Muscle of leg (tissue), 11 donors: ENCODE results near the gene MRPS34. TPM values are rescaled to one million over a fixed set of nuclear protein-coding genes. Genes with fewer than 3 reads are reported as not detected.

Experiments used
- DNase-seq: peaks from one replicate; pipeline ENCODE4 v3.0.0; 2013
- H3K27ac ChIP-seq: one replicate; pipeline ENCODE4 v1.5.1; 2013; ENCODE audit warnings: mild to moderate bottlenecking, low read length, control low read depth
- H3K27me3 ChIP-seq: one replicate; pipeline ENCODE4 v1.6.1; 2013; ENCODE audit warnings: low read length; ENCODE audit not compliant: control insufficient read depth, insufficient read depth
- H3K36me3 ChIP-seq: one replicate; pipeline ENCODE4 v1.6.1; 2013; ENCODE audit warnings: low read length; ENCODE audit not compliant: control insufficient read depth, insufficient read depth
- H3K4me1 ChIP-seq: one replicate; pipeline ENCODE4 v1.6.1; 2013; ENCODE audit warnings: low read length; ENCODE audit not compliant: control insufficient read depth, insufficient read depth
- H3K4me3 ChIP-seq: one replicate; pipeline ENCODE4 v1.5.1; 2013; ENCODE audit warnings: low read length, control low read depth
- H3K9me3 ChIP-seq: replicated peaks from 2 replicates; pipeline ENCODE4 v1.6.1; 2013; ENCODE audit warnings: low read depth, low read length; ENCODE audit not compliant: control insufficient read depth
- WGBS: methylation state at CpG from one replicate; pipeline ENCODE4 v1.1.5; 2013; ENCODE audit warnings: missing lambda C conversion rate; ENCODE audit not compliant: insufficient coverage; 5-methylcytosine and 5-hydroxymethylcytosine counted together
- polyA plus RNA-seq, 8 donors: library from polyadenylated mRNA; unstranded; fragments of 120-200 nt; gene quantifications; one replicate each; pipeline versions ENCODE4 v1.2.1 to v1.2.3, GENCODE V29; 2013; ENCODE audit warnings: inconsistent platforms in 1 of 8, low replicate concordance in 1 of 8; ENCODE audit not compliant: insufficient read length in 8 of 8, insufficient read depth in 1 of 8
- total RNA-seq: library from RNA; stranded (reverse); fragments of 120-200 nt; gene quantifications from one replicate; pipeline ENCODE4 v1.2.4, GENCODE V29; 2013

MRPS34 gene
- total and polyA plus RNA-seq, 9 donors = 44.7 to 57.8 (median 49.6) TPM

GRCh38 chr16:1777375-1778199 is 4.7 kb upstream of the MRPS34 start:
- H3K27ac ChIP-seq = no peak overlapping the region
- no peak overlapping the region for H3K4me3 ChIP-seq
- no peaks in the 10 kb centered on the region for H3K9me3 ChIP-seq
- no peaks in the 10 kb centered on the region for H3K27me3 ChIP-seq
- DNase-seq = no peak
- WGBS = 79% methylated on average over 35 of the region's 36 CpGs
- H3K4me1 ChIP-seq = peaks cover 25% of the 10 kb centered on the region
- peaks cover 61% of the 10 kb centered on the region for H3K36me3 ChIP-seq

- H3K4me1 ChIP-seq = peaks cover 31% of the 10 kb centered on the region
- peaks cover 61% of the 10 kb centered on the region for H3K36me3 ChIP-seq
- H3K9me3 ChIP-seq = no peaks in the 10 kb centered on the region
- WGBS = 75% methylated on average over 22 of the region's 22 CpGs
- H3K4me3 ChIP-seq = no peak overlapping the region
- no peak overlapping the region for H3K27ac ChIP-seq
- DNase-seq = no peak
- no peaks in the 10 kb centered on the region for H3K27me3 ChIP-seq
These were observed 4.0 kb upstream of the MRPS34 start for GRCh38 chr16:1776991-1777374.

- Histone ChIP-seq H3K9me3 (no peaks in the 10 kb centered on the region), H3K27me3 (no peaks in the 10 kb centered on the region), H3K4me1 (peaks cover 32% of the 10 kb centered on the region), H3K4me3 (no peak overlapping the region), H3K27ac (no peak overlapping the region), H3K36me3 (peaks cover 61% of the 10 kb centered on the region)
- WGBS = 77% methylated on average over 7 of the region's 13 CpGs
- no peak for DNase-seq
These were observed 3.7 kb upstream of the MRPS34 start for GRCh38 chr16:1776672-1776955.

- peaks cover 61% of the 10 kb centered on the region for H3K36me3 ChIP-seq
- H3K27me3 ChIP-seq = no peaks in the 10 kb centered on the region
- H3K4me3 ChIP-seq = no peak overlapping the region
- 81% methylated on average over 24 of the region's 28 CpGs for WGBS
- no peak for DNase-seq
- H3K9me3 ChIP-seq = no peaks in the 10 kb centered on the region
- H3K27ac ChIP-seq = no peak overlapping the region
- H3K4me1 ChIP-seq = peaks cover 26% of the 10 kb centered on the region
These were observed 3.1 kb upstream of the MRPS34 start for GRCh38 chr16:1775846-1776671.

- DNase-seq = no peak
- H3K9me3 ChIP-seq = no peaks in the 10 kb centered on the region
- 89% methylated on average over 30 of the region's 30 CpGs for WGBS
- H3K4me1 ChIP-seq = peaks cover 31% of the 10 kb centered on the region
- no peaks in the 10 kb centered on the region for H3K27me3 ChIP-seq
- no peak overlapping the region for H3K27ac ChIP-seq
- H3K36me3 ChIP-seq = peaks cover 55% of the 10 kb centered on the region
- no peak overlapping the region for H3K4me3 ChIP-seq
These were observed 2.3 kb upstream of the MRPS34 start for GRCh38 chr16:1775006-1775845.

GRCh38 chr16:1774448-1774780 is 1.5 kb upstream of the MRPS34 start:
- DNase-seq = no peak
- H3K9me3 ChIP-seq = no peaks in the 10 kb centered on the region
- H3K4me3 ChIP-seq = peak overlapping the region; percentile 74
- H3K27me3 ChIP-seq = no peaks in the 10 kb centered on the region
- H3K27ac ChIP-seq = no peak overlapping the region
- 90% methylated on average over 7 of the region's 7 CpGs for WGBS
- H3K4me1 ChIP-seq = peaks cover 37% of the 10 kb centered on the region
- H3K36me3 ChIP-seq = peaks cover 55% of the 10 kb centered on the region

- 13% methylated on average over 45 of the region's 45 CpGs for WGBS
- no peaks in the 10 kb centered on the region for H3K9me3 ChIP-seq
- H3K4me1 ChIP-seq = peaks cover 37% of the 10 kb centered on the region
- peak overlapping the region; percentile 74 for H3K4me3 ChIP-seq
- H3K27ac ChIP-seq = peak overlapping the region; percentile 47
- H3K36me3 ChIP-seq = peaks cover 55% of the 10 kb centered on the region
- DNase-seq = peak; percentile 56
- no peaks in the 10 kb centered on the region for H3K27me3 ChIP-seq
These were observed 941 bp upstream of the MRPS34 start for GRCh38 chr16:1773703-1774447.

GRCh38 chr16:1772362-1772907 is 499 bp downstream of the MRPS34 start, which contains the start of gene EME2:
EME2 (plus strand) TSS chr16:1772810; CDS start chr16:1773228, 418 bp downstream.
- under 1% methylated on average over 53 of the region's 53 CpGs for WGBS
- peak within 1 kb of the TSS; percentile 47 for H3K27ac ChIP-seq

GRCh38 chr16:1771864-1772361 is 1.0 kb downstream of the MRPS34 start:
- WGBS = 6% methylated on average over 17 of the region's 22 CpGs
- Histone ChIP-seq H3K27me3 (no peaks in the 10 kb centered on the region), H3K36me3 (peaks cover 56% of the 10 kb centered on the region)

More at GRCh38 chr16:1772362-1772907, 499 bp downstream of the MRPS34 start, which contains the start of gene EME2:
- no peaks in the 10 kb centered on the region for H3K9me3 ChIP-seq
- peak within 1 kb of the TSS; percentile 74 for H3K4me3 ChIP-seq
- no peaks in the 10 kb centered on the region for H3K27me3 ChIP-seq
- DNase-seq = no peak
- peaks cover 34% of the 10 kb centered on the region for H3K4me1 ChIP-seq
- peaks cover 56% of the 10 kb centered on the region for H3K36me3 ChIP-seq

More at GRCh38 chr16:1771864-1772361, 1.0 kb downstream of the MRPS34 start:
- Histone ChIP-seq H3K4me1 (peaks cover 34% of the 10 kb centered on the region), H3K4me3 (peak overlapping the region; percentile 74), H3K27ac (no peak overlapping the region), H3K9me3 (no peaks in the 10 kb centered on the region)
- no peak for DNase-seq
